ENCODE measurements around the gene PRSS56.

PRSS56 gene

DNA sequence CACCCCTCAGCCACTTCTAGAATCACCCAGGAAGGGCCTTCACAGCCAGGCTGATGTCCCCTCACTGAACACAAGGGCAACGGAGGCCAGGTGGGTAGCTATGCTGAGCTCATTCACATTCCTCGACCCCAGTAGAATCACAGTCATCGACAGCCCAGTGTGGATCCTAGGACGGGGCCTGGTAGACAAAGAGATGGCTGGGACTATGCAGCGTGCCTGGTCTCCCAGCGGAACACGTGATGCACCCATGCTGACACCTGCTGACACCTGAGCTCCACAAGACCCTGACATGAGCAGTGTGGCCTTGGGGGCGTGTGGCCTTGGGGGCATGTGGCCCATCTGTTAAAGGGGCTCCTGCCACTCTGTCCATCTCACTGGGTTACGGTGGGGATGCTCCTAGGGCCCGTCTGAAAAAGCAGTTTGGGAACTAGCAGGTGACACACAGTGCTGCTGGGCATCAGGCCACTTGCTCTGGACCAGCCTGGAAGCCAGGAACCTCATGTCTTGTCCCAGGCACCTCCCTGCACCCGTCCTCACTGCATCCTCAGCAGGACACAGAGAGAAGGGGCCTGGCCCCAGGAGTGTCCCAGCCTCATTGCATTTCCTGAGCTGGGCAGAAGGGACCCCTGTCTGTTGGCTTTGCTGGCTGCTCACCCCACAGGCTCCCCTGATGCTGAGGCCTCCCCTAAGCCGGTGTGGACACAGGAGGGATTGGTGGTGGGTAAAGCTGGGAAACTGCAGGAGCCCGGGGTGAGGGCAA is 42.3 kb upstream of the PRSS56 start:
- Histone ChIP-seq H2AFZ (ENCODE audit: insufficient read depth, low read length, poor library complexity) (no peak overlapping the region), H4K91ac (ENCODE audit: low read depth, low read length) (no peak overlapping the region), H2BK120ac (ENCODE audit: insufficient read depth, low read length, poor library complexity) (no peak overlapping the region), H3K27ac (ENCODE audit: low read depth, low read length) (no peak overlapping the region), H3K9ac (ENCODE audit: low read length) (no peak overlapping the region), H3K36me3 (ENCODE audit: control insufficient read depth in 1 of 2, insufficient read depth in 2 of 2, low read length in 2 of 2) (no peaks in the 10 kb centered on the region), H3K4me2 (ENCODE audit: low read length) (no peak overlapping the region), H4K8ac (ENCODE audit: low read depth, low read length) (no peak overlapping the region), H3K23ac (ENCODE audit: low read length) (no peak overlapping the region), H3K4me3 (ENCODE audit: low read depth, low read length) (no peak overlapping the region), H2BK5ac (ENCODE audit: low read depth, low read length, poor library complexity) (no peak overlapping the region), H3K18ac (ENCODE audit: low read length) (no peak overlapping the region), H4K12ac (ENCODE audit: low read depth, low read length) (no peak overlapping the region), H3K9me3 (ENCODE audit: insufficient read depth, low read depth, low read length) (peaks cover 4% of the 10 kb centered on the region), H3K14ac (ENCODE audit: low read length) (no peak overlapping the region), H2AK5ac (ENCODE audit: low read length) (no peak overlapping the region), H3K4me1 (ENCODE audit: control insufficient read depth in 1 of 2, insufficient read depth in 2 of 2, low read length in 2 of 2) (no peaks in the 10 kb centered on the region), H2BK12ac (ENCODE audit: low read length) (no peak overlapping the region), H3K79me1 (ENCODE audit: low read length) (no peaks in the 10 kb centered on the region), H3K27me3 (ENCODE audit: insufficient read depth, low read length) (no peaks in the 10 kb centered on the region), H3K79me2 (ENCODE audit: control insufficient read depth, insufficient read depth, low read length, poor library complexity) (no peaks in the 10 kb centered on the region), H3K4ac (ENCODE audit: low read depth, low read length) (no peak overlapping the region)
- no CpG with 5 or more reads among the region's 13 CpGs for WGBS (ENCODE audit: extremely low coverage, insufficient coverage, insufficient read length)
- no peak for DNase-seq

DNA sequence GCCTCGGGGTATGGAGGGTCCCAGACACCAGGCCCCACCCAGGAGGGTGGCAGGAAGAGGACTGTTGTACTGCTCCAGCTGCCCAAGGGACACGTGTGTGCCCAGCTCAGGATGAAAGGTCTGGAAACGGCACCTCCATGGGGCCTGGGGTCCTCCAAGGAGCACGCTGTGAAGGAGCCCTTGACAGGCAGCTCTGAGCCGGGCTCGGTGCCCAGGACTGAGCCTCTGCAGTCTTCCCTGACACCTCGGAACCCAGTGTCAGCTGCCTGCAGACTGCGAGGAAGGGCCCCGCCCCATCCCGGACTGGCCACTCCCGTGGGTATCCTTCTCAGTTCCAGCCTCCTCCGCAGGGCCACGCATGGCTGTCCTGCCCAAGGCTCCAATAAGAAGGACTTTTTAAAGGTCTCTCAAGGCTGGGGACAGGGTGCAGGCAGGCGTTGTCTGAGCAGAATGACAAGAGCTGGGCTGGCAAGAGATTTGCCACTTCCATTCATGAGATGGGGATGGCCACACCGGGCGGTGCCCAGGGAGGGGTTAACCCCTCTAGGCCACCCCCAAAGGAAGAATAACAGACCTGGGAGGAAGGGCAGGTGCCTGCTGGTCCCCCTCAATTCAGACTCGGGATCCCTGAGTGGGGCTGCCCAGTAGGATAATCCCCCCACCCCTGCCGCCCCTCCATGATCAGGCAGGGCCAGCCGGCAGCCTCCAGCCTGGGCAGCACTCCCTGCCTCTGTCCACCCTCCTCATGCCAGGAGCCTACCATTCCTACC is 41.4 kb upstream of the PRSS56 start:
- Histone ChIP-seq H3K79me2 (ENCODE audit: control insufficient read depth, insufficient read depth, low read length, poor library complexity) (no peaks in the 10 kb centered on the region), H3K27me3 (ENCODE audit: insufficient read depth, low read length) (peaks cover 3% of the 10 kb centered on the region), H2BK5ac (ENCODE audit: low read depth, low read length, poor library complexity) (no peak overlapping the region), H3K9ac (ENCODE audit: low read length) (no peak overlapping the region), H3K4me3 (ENCODE audit: low read depth, low read length) (no peak overlapping the region), H3K23ac (ENCODE audit: low read length) (no peak overlapping the region), H4K91ac (ENCODE audit: low read depth, low read length) (no peak overlapping the region), H3K27ac (ENCODE audit: low read depth, low read length) (no peak overlapping the region), H3K4me2 (ENCODE audit: low read length) (no peak overlapping the region), H3K79me1 (ENCODE audit: low read length) (no peaks in the 10 kb centered on the region), H3K14ac (ENCODE audit: low read length) (no peak overlapping the region), H3K4ac (ENCODE audit: low read depth, low read length) (no peak overlapping the region), H4K8ac (ENCODE audit: low read depth, low read length) (no peak overlapping the region), H2BK12ac (ENCODE audit: low read length) (no peak overlapping the region), H2BK120ac (ENCODE audit: insufficient read depth, low read length, poor library complexity) (no peak overlapping the region), H4K12ac (ENCODE audit: low read depth, low read length) (no peak overlapping the region), H3K36me3 (ENCODE audit: control insufficient read depth in 1 of 2, insufficient read depth in 2 of 2, low read length in 2 of 2) (no peaks in the 10 kb centered on the region), H2AFZ (ENCODE audit: insufficient read depth, low read length, poor library complexity) (no peak overlapping the region), H3K9me3 (ENCODE audit: insufficient read depth, low read depth, low read length) (peaks cover 4% of the 10 kb centered on the region), H3K4me1 (ENCODE audit: control insufficient read depth in 1 of 2, insufficient read depth in 2 of 2, low read length in 2 of 2) (no peaks in the 10 kb centered on the region), H3K18ac (ENCODE audit: low read length) (no peak overlapping the region), H2AK5ac (ENCODE audit: low read length) (no peak overlapping the region)
- DNase-seq, result no peak
- no CpG with 5 or more reads among the region's 19 CpGs for WGBS (ENCODE audit: extremely low coverage, insufficient coverage, insufficient read length)

DNA sequence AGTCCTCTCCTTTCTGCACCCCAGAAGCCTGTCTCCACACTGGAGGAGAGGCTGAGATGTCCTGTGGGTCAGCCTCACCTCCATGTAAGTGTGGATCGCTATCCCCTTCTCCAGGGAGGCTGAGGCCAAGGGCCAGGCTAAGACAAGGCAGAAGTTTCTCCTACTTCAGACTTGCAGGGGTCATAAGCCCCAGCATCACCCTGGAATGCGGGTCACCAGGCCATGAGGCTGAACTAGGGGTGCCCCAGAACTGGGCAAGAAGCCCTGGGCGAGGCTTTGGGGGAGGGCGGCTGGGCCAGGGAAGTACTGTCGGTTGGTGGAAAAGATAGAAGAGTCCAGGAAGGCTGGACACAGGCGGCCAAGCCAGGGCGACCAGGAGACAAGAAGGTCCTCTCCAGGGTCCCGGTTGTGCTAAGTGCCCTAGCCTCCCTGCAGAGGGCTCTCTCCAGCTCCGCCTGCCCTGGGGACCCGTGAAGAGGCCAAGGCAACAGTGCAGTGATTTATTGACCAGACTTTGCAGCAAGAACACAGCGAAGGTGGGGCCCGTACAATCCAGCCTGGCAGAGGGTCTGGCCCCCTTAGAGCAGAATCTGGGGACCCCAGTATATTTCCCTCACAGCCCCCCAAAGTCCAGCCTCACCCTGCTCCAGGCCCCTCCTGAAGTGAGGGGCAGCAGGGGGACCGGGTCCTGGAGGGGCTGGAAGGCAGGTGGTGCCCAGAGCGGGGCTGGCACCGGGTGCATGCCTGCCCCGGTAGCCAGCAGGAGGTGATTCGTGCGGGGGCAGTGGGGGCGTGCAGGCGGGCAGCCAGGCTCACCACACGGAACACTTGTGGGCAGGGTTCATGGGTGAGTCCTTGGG is 40.6 kb upstream of the PRSS56 start:
- no peaks in the 10 kb centered on the region for H3K4me1 ChIP-seq (ENCODE audit: control insufficient read depth in 1 of 2, insufficient read depth in 2 of 2, low read length in 2 of 2)
- peaks cover 11% of the 10 kb centered on the region for H3K27me3 ChIP-seq (ENCODE audit: insufficient read depth, low read length)
- H3K36me3 ChIP-seq (ENCODE audit: control insufficient read depth in 1 of 2, insufficient read depth in 2 of 2, low read length in 2 of 2), result no peaks in the 10 kb centered on the region
- no peak overlapping the region for H2AFZ ChIP-seq (ENCODE audit: insufficient read depth, low read length, poor library complexity)
- no peak overlapping the region for H4K12ac ChIP-seq (ENCODE audit: low read depth, low read length)
- no peak overlapping the region for H3K9ac ChIP-seq (ENCODE audit: low read length)
- H2BK5ac ChIP-seq (ENCODE audit: low read depth, low read length, poor library complexity), result no peak overlapping the region
- no CpG with 5 or more reads among the region's 21 CpGs for WGBS (ENCODE audit: extremely low coverage, insufficient coverage, insufficient read length)
- H3K79me2 ChIP-seq (ENCODE audit: control insufficient read depth, insufficient read depth, low read length, poor library complexity), result no peaks in the 10 kb centered on the region
- no peak overlapping the region for H3K14ac ChIP-seq (ENCODE audit: low read length)
- no peak overlapping the region for H2BK12ac ChIP-seq (ENCODE audit: low read length)
- H4K91ac ChIP-seq (ENCODE audit: low read depth, low read length), result no peak overlapping the region
- H2AK5ac ChIP-seq (ENCODE audit: low read length), result no peak overlapping the region
- H3K18ac ChIP-seq (ENCODE audit: low read length), result no peak overlapping the region
- no peaks in the 10 kb centered on the region for H3K79me1 ChIP-seq (ENCODE audit: low read length)
- no peak overlapping the region for H3K27ac ChIP-seq (ENCODE audit: low read depth, low read length)
- no peak overlapping the region for H3K4ac ChIP-seq (ENCODE audit: low read depth, low read length)
- H3K23ac ChIP-seq (ENCODE audit: low read length), result no peak overlapping the region
- no peak overlapping the region for H3K4me3 ChIP-seq (ENCODE audit: low read depth, low read length)
- H4K8ac ChIP-seq (ENCODE audit: low read depth, low read length), result no peak overlapping the region
- H2BK120ac ChIP-seq (ENCODE audit: insufficient read depth, low read length, poor library complexity), result no peak overlapping the region
- peaks cover 6% of the 10 kb centered on the region for H3K9me3 ChIP-seq (ENCODE audit: insufficient read depth, low read depth, low read length)
- no peak overlapping the region for H3K4me2 ChIP-seq (ENCODE audit: low read length)
- no peak for DNase-seq
